CD4-positive, CD25-positive, alpha-beta regulatory T cell (primary cell): ENCODE data around the gene N4BP2. TPM values are rescaled to one million over a fixed set of nuclear protein-coding genes. Genes with fewer than 3 reads are reported as not detected.

Experiments
- ATAC-seq, 2 donors: fragments of 150-1000 bp; cut with Tn5 transposase; one replicate each; pipeline ENCODE4 v1.10.0; 2021; ENCODE audit warnings: low read depth in 2 of 2, moderate number of reproducible peaks in 2 of 2, moderate library complexity in 1 of 2
- DNase-seq, 3 donors: peaks; one replicate each; pipeline versions ENCODE4 v3.0.0 to v3.0.0-alpha.2; 2012 to 2022; ENCODE audit warnings: mixed read lengths in 1 of 3
- H3K27ac ChIP-seq: one replicate; pipeline ENCODE4 v1.7.0; 2013; ENCODE audit warnings: mild to moderate bottlenecking, low read length; ENCODE audit not compliant: insufficient read depth, poor library complexity, severe bottlenecking
- H3K27me3 ChIP-seq: one replicate; pipeline ENCODE4 v1.7.0; 2013; ENCODE audit warnings: low read length; ENCODE audit not compliant: control insufficient read depth, insufficient read depth
- H3K36me3 ChIP-seq: one replicate; pipeline ENCODE4 v1.7.0; 2013; ENCODE audit warnings: mild to moderate bottlenecking, low read length, moderate library complexity; ENCODE audit not compliant: control insufficient read depth, insufficient read depth
- H3K4me1 ChIP-seq: 2 replicates; pipeline ENCODE4 v1.7.0; 2013; ENCODE audit warnings: mild to moderate bottlenecking, low read length; ENCODE audit not compliant: insufficient read depth, control insufficient read depth, poor library complexity, severe bottlenecking
- H3K4me3 ChIP-seq: one replicate; pipeline ENCODE4 v1.7.0; 2013; ENCODE audit warnings: low read depth, mild to moderate bottlenecking, low read length, moderate library complexity
- H3K9me3 ChIP-seq, 2 experiments: 1 replicate in 1 of 2; 2 replicates in 1 of 2; pipeline ENCODE4 v1.7.0; 2013; ENCODE audit warnings: low read length in 2 of 2, mild to moderate bottlenecking in 1 of 2, moderate library complexity in 1 of 2; ENCODE audit not compliant: control insufficient read depth in 2 of 2
- H3K27ac Mint-ChIP-seq, 3 donors: one replicate each; pipeline ENCODE4 v1.8.0; 2020 to 2022; ENCODE audit warnings: mild to moderate bottlenecking in 3 of 3, mixed read lengths in 3 of 3, moderate library complexity in 2 of 3
- H3K27me3 Mint-ChIP-seq: one replicate; pipeline ENCODE4 v1.8.0; 2022; ENCODE audit warnings: mild to moderate bottlenecking, mixed read lengths
- H3K36me3 Mint-ChIP-seq: one replicate; pipeline ENCODE4 v1.8.0; 2020; ENCODE audit warnings: mixed read lengths
- H3K4me1 Mint-ChIP-seq, 4 donors: one replicate each; pipeline ENCODE4 v1.8.0; 2020 to 2022; ENCODE audit warnings: mixed read lengths in 4 of 4, mild to moderate bottlenecking in 1 of 4
- H3K4me3 Mint-ChIP-seq, 4 donors: one replicate each; pipeline ENCODE4 v1.8.0; 2020 to 2022; ENCODE audit warnings: mild to moderate bottlenecking in 4 of 4, mixed read lengths in 4 of 4, moderate library complexity in 3 of 4
- H3K9me3 Mint-ChIP-seq, 7 donors: one replicate each; pipeline ENCODE4 v1.8.0; 2020 to 2022; ENCODE audit warnings: mixed read lengths in 7 of 7, mild to moderate bottlenecking in 3 of 7, moderate library complexity in 2 of 7
- polyA plus RNA-seq, 4 donors: library from polyadenylated mRNA; unstranded; fragments of 300-500 nt; fragmentation: Illumina TruSeq; gene quantifications; one replicate each; pipeline ENCODE4 v1.2.3, GENCODE V29; 2021
- total RNA-seq: library from RNA; stranded (reverse); gene quantifications from one replicate; pipeline ENCODE4 v1.2.3, GENCODE V29; 2022

The N4BP2 gene
- total and polyA plus RNA-seq, 5 donors from 2014 or later, result 6.3 to 21.4 (median 10.1) TPM

DNA sequence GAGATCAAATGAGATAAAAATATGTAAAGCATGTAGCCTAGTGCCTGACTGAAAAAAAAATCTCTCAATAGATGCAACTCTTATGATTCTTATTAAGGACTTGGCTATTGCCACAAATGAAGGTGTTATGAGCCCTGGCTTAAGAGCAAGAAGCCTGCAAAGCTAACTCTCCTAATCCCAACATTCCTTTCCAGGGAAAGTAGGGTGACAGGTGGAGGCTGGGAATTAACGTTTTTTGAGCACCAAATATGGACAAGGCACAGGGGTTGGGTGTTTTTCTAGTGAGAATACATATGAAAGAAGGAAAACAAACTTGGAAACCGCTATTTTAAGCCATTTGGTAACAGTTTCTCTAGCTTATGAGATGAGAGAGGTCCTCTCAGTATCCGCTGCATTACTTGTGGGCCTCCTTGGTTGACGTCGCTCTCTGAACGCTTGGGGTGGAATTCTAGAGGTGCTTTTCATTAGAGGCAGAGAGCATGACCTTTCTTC lies 142.6 kb downstream of the N4BP2 start:
- H3K9me3 Mint-ChIP-seq, result peaks cover 0 to 6% (median 0%) of the 10 kb centered on the region in 7 donors
- peak overlapping the region; percentile 97 to 99 (median 98) for H3K4me3 Mint-ChIP-seq
- DNase-seq, result peak in 2 of 3 donors; percentile 58 to 69
- peaks cover 6 to 41% (median 26%) of the 10 kb centered on the region in 4 donors for H3K4me1 Mint-ChIP-seq
- no peak for ATAC-seq
- peaks cover 10% of the 10 kb centered on the region for H3K27me3 Mint-ChIP-seq
- Histone ChIP-seq H3K4me3 (peak overlapping the region; percentile 97), H3K27ac (peak overlapping the region; percentile 100), H3K9me3 (no peaks in the 10 kb centered on the region), H3K27me3 (no peaks in the 10 kb centered on the region), H3K36me3 (peaks cover 14% of the 10 kb centered on the region), H3K4me1 (peaks cover 66% of the 10 kb centered on the region)
- H3K36me3 Mint-ChIP-seq, result peaks cover 61% of the 10 kb centered on the region
- H3K27ac Mint-ChIP-seq, result peak overlapping the region; percentile 93 to 99 (median 99)

DNA sequence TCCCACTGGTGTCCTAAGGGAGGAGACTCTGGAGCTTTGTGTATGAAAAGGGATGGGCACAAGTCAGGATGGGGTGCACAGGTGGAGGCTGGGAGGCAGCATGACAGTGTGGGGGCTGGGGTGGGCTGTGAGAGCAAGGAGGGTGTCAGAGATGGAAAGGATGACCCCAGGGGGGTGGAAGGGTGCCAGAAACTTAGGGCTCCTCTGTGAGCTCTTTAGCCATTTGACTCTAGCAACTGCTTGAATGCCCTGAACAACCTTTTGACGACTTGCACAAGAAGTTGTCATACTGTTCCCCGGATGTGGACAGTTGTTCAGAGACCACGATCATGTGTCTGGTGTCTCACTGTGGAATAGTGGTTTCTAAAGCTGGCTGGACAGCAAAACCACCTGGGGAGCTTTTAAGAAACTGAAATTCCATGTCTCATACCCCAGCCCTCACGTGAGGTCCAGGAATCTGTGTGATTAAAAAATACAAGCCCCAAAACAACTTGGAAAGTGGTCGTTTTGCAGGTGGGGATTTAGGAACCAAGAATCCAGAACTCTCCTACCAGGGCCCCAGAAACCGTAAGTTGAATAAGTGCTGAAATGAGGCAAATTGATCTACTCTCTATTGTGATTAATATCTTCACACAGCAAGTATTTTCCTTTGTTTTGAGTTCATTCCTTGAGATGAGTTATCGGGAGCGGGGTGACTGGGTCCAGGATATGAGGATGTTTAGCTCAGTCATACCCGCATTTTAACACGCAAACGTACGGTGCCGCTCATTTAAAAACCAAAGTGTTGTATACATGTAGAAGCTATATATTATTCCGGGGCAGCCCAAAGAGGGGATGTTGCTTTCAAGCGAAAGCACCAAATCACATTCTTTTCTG lies 143.6 kb downstream of the N4BP2 start:
- H3K27me3 Mint-ChIP-seq, result peaks cover 10% of the 10 kb centered on the region
- no peaks in the 10 kb centered on the region for H3K27me3 ChIP-seq
- H3K9me3 Mint-ChIP-seq, result peaks cover 0 to 6% (median 0%) of the 10 kb centered on the region in 7 donors
- H3K4me1 ChIP-seq, result peaks cover 66% of the 10 kb centered on the region
- DNase-seq (peak; percentile 43 to 92 (median 70)), ATAC-seq (peak; percentile 33 to 47)
- H3K27ac ChIP-seq, result peak overlapping the region; percentile 100
- peaks cover 6 to 41% (median 26%) of the 10 kb centered on the region in 4 donors for H3K4me1 Mint-ChIP-seq
- peak overlapping the region; percentile 97 to 99 (median 98) for H3K4me3 Mint-ChIP-seq
- H3K36me3 ChIP-seq, result peaks cover 18% of the 10 kb centered on the region
- H3K27ac Mint-ChIP-seq, result peak overlapping the region; percentile 93 to 99 (median 99)
- H3K4me3 ChIP-seq, result peak overlapping the region; percentile 97
- peaks cover 70% of the 10 kb centered on the region for H3K36me3 Mint-ChIP-seq
- H3K9me3 ChIP-seq, result no peaks in the 10 kb centered on the region

DNA sequence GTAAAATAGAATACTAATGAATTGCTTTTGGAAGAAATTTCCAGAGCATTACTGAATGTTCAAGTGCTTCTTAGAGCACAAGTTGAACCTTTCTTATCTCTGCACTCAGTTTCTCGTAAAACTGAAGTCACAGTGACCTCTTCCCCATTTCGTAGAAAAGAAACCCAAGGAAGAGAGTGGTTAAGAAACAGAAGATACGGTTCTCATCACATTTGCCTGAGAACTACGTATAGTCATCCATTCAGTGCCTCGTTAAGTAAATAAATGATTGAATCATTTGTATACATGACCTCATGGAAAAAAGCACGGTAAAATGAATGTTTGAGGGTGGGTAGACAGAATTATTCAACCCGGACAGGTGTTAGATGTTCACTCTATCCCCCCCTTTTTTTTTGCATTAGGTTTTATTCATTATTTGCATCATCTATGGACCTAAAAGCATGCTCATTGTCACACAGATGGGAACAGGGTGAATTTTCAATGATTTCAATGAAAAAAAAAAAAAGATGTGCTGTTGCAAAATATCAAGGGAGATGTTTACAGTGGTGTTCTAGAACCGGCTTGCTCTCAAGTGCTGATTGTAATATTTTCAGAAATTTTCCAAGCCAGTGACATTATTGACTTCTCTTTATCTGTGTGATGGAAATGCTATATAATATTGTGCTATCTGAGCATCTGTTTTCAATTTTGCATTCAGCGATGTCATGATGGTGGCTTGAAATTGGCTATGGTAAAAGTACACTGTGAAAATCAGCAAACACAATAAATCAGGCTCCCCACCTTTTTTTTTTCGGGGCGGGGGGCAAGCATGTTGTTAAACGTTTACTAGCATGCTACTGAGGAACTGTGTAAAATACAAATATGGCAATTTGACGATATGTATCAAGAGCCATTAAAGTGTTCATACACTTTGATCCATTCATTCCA lies 144.5 kb downstream of the N4BP2 start:
- Mint-ChIP-seq H3K27me3 (peaks cover 10% of the 10 kb centered on the region), H3K36me3 (peaks cover 79% of the 10 kb centered on the region), H3K27ac (peak overlapping the region; percentile 93 to 99 (median 99)), H3K9me3 (peaks cover 0 to 6% (median 0%) of the 10 kb centered on the region in 7 donors), H3K4me1 (peaks cover 15 to 41% (median 29%) of the 10 kb centered on the region in 4 donors), H3K4me3 (peak overlapping the region; percentile 97 to 99 (median 98))
- Histone ChIP-seq H3K4me1 (peaks cover 66% of the 10 kb centered on the region), H3K4me3 (peak overlapping the region; percentile 97), H3K9me3 (no peaks in the 10 kb centered on the region), H3K27ac (peak overlapping the region; percentile 100), H3K27me3 (no peaks in the 10 kb centered on the region), H3K36me3 (peaks cover 18% of the 10 kb centered on the region)
- peak in 2 of 3 donors; percentile 53 to 90 for DNase-seq
- ATAC-seq, result peak; percentile 39 to 45

GRCh38 chr4:40201898-40202297 lies 145.2 kb downstream of the N4BP2 start:
- Mint-ChIP-seq H3K4me3 (peak overlapping the region; percentile 97 to 99 (median 98)), H3K36me3 (peaks cover 79% of the 10 kb centered on the region), H3K9me3 (peaks cover 0 to 6% (median 0%) of the 10 kb centered on the region in 7 donors), H3K4me1 (peaks cover 19 to 45% (median 28%) of the 10 kb centered on the region in 4 donors), H3K27ac (peak overlapping the region; percentile 97 to 99 (median 99)), H3K27me3 (peaks cover 10% of the 10 kb centered on the region)
- peaks cover 68% of the 10 kb centered on the region for H3K4me1 ChIP-seq
- peak overlapping the region; percentile 97 for H3K4me3 ChIP-seq
- H3K36me3 ChIP-seq, result peaks cover 18% of the 10 kb centered on the region
- peak in 1 of 3 donors; percentile 3 for DNase-seq
- H3K27me3 ChIP-seq, result no peaks in the 10 kb centered on the region
- no peak for ATAC-seq
- peak overlapping the region; percentile 100 for H3K27ac ChIP-seq
- H3K9me3 ChIP-seq, result no peaks in the 10 kb centered on the region

- peak overlapping the region; percentile 100 for H3K27ac ChIP-seq
- peaks cover 73% of the 10 kb centered on the region for H3K4me1 ChIP-seq
- peaks cover 0 to 6% (median 0%) of the 10 kb centered on the region in 7 donors for H3K9me3 Mint-ChIP-seq
- H3K36me3 Mint-ChIP-seq, result peaks cover 82% of the 10 kb centered on the region
- H3K4me3 ChIP-seq, result peak overlapping the region; percentile 97
- peak overlapping the region; percentile 97 to 99 (median 99) for H3K27ac Mint-ChIP-seq
- DNase-seq, result peak in 1 of 3 donors; percentile 65
- H3K9me3 ChIP-seq, result no peaks in the 10 kb centered on the region
- H3K4me1 Mint-ChIP-seq, result peaks cover 19 to 51% (median 32%) of the 10 kb centered on the region in 4 donors
- ATAC-seq, result no peak
- H3K27me3 Mint-ChIP-seq, result peaks cover 10% of the 10 kb centered on the region
- H3K36me3 ChIP-seq, result peaks cover 21% of the 10 kb centered on the region
- H3K27me3 ChIP-seq, result no peaks in the 10 kb centered on the region
- H3K4me3 Mint-ChIP-seq, result peak overlapping the region; percentile 97 to 99 (median 98)
Measured at GRCh38 chr4:40202474-40202873, 145.8 kb downstream of the N4BP2 start.

DNA sequence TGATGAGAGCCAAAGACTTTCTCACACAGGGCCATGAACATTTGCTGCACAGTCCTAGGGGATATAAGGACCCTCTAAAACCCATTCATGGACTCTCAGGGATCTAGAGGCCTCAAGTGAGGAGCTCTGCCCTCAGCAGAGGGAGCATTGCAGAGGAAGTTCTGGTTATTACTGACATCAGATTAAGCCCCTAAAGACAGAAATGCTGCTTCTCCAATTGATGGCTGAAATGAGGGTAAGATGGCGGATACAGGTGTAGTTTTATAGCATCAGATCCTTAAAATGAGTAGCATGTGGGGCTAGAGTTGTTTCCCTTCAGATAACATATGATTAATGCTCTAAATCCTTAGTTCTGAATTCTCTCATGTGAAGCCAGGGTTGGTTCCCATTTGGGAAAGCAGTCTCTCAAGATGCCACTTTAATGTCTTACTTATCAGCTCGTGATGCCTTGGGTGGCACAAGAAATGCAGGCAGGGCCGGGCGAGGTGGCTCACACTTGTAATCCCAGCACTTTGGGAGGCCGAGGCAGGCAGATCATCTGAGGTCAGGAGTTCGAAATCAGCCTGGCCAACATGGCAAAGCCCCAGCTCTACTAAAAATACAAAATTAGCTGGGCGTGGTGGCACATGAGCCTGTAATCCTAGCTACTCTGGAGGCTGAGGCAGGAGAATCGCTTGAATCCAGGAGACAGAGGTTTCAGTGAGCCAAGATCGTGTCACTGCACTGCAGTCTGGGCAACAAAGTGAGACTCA lies 148.0 kb downstream of the N4BP2 start:
- Histone ChIP-seq H3K9me3 (no peaks in the 10 kb centered on the region), H3K27me3 (no peaks in the 10 kb centered on the region), H3K27ac (peak overlapping the region; percentile 100), H3K36me3 (peaks cover 21% of the 10 kb centered on the region), H3K4me1 (peaks cover 84% of the 10 kb centered on the region), H3K4me3 (peak overlapping the region; percentile 97)
- Mint-ChIP-seq H3K9me3 (peaks cover 0 to 3% (median 0%) of the 10 kb centered on the region in 7 donors), H3K36me3 (peaks cover 67% of the 10 kb centered on the region), H3K4me3 (peak overlapping the region; percentile 97 to 99 (median 98)), H3K27me3 (no peaks in the 10 kb centered on the region), H3K4me1 (peaks cover 27 to 65% (median 40%) of the 10 kb centered on the region in 4 donors), H3K27ac (peak overlapping the region; percentile 99 to 100 (median 99))
- DNase-seq (no peak), ATAC-seq (no peak)
